Activated CD8-positive, alpha-beta memory T cell treated with anti-CD3 and anti-CD28 coated beads for 24 hours (primary cell): ENCODE data around the gene SMOC1.

ENCODE experiments used
- DNase-seq: peaks from one replicate; pipeline ENCODE4 v3.0.0-alpha.2; 2020

Gene SMOC1

GRCh38 chr14:70013271-70013873, 134.2 kb downstream of the SMOC1 start:
- DNase-seq = no peak

- no peak for DNase-seq
These were observed 135.3 kb downstream of the SMOC1 start for GRCh38 chr14:70014406-70015095.

GRCh38 chr14:70018230-70018629, 139.0 kb downstream of the SMOC1 start:
- DNase-seq = no peak

GRCh38 chr14:70018713-70019211, 139.5 kb downstream of the SMOC1 start:
- no peak for DNase-seq

GRCh38 chr14:70019695-70020094, 140.5 kb downstream of the SMOC1 start:
- no peak for DNase-seq

- no peak for DNase-seq
These were observed 141.3 kb downstream of the SMOC1 start for GRCh38 chr14:70020352-70021170.

GRCh38 chr14:70021548-70022220, 142.5 kb downstream of the SMOC1 start:
- DNase-seq = no peak

- DNase-seq = no peak
These were observed 143.7 kb downstream of the SMOC1 start for GRCh38 chr14:70022771-70023445.

GRCh38 chr14:70023871-70024270, 144.7 kb downstream of the SMOC1 start:
- no peak for DNase-seq

- DNase-seq = peak; percentile 88
These were observed 148.7 kb downstream of the SMOC1 start for GRCh38 chr14:70027785-70028428.

- DNase-seq = no peak
These were observed 150.3 kb downstream of the SMOC1 start for GRCh38 chr14:70029296-70030132.

GRCh38 chr14:70032016-70032415, 152.8 kb downstream of the SMOC1 start:
- no peak for DNase-seq

- DNase-seq = no peak
These were observed 153.2 kb downstream of the SMOC1 start for GRCh38 chr14:70032447-70032846.

GRCh38 chr14:70033116-70033515, 153.9 kb downstream of the SMOC1 start:
- DNase-seq = no peak

GRCh38 chr14:70033561-70033960, 154.3 kb downstream of the SMOC1 start:
- no peak for DNase-seq

GRCh38 chr14:70034257-70034656, 155.0 kb downstream of the SMOC1 start:
- no peak for DNase-seq

GRCh38 chr14:70036665-70037064, 157.4 kb downstream of the SMOC1 start:
- no peak for DNase-seq

- no peak for DNase-seq
These were observed 163.8 kb downstream of the SMOC1 start for GRCh38 chr14:70043001-70043400.

GRCh38 chr14:70045310-70045709, 166.1 kb downstream of the SMOC1 start:
- DNase-seq = no peak

GRCh38 chr14:70045844-70046535, 166.8 kb downstream of the SMOC1 start:
- no peak for DNase-seq
